SHP77 (cell line): ENCODE results near the gene PDP2.

Experiments
- DNase-seq, 2 experiments: peaks; one replicate each; lab custom pipeline; 2025; lab: John Stamatoyannopoulos, UW

Gene PDP2

GRCh38 chr16:66935314-66936011 is 55.1 kb downstream of the PDP2 start, which contains the start of gene CES2:
Gene CES2 (plus strand): TSS chr16:66935516. CDS start chr16:66935636, 120 bp downstream.
- no peak for DNase-seq

GRCh38 chr16:66936462-66936861 is 56.1 kb downstream of the PDP2 start:
- no peak for DNase-seq

- no peak for DNase-seq
These were observed 56.7 kb downstream of the PDP2 start for GRCh38 chr16:66936889-66937554.

GRCh38 chr16:66937725-66938337 is 57.5 kb downstream of the PDP2 start:
- DNase-seq, result no peak

- DNase-seq, result no peak
These were observed 59.1 kb downstream of the PDP2 start for GRCh38 chr16:66939366-66939765.

GRCh38 chr16:66940236-66940635 is 59.9 kb downstream of the PDP2 start:
- DNase-seq, result no peak
